Stimulated activated naive B cell treated with anti-CD40 and anti-IgM and Interleukin-4, amounts not matched to agents 10 μg/mL and 1 μg/mL and 100 μg/mL, for 72 hours (primary cell): Measurements from ENCODE around the gene LMF1.

Source experiments
- ATAC-seq, 2 donors: fragments of 150-1000 bp; cut with Tn5 transposase; replicated peaks; 2 replicates each; pipeline ENCODE4 v1.10.0; 2021; ENCODE audit warnings: moderate library complexity in 1 of 2
- DNase-seq: peaks from one replicate; pipeline ENCODE4 v3.0.0; 2021
- H3K27ac Mint-ChIP-seq: one replicate; pipeline ENCODE4 v1.8.0; 2022; ENCODE audit warnings: mild to moderate bottlenecking, mixed read lengths
- H3K27me3 Mint-ChIP-seq, 2 donors: one replicate each; pipeline ENCODE4 v1.8.0; 2022; ENCODE audit warnings: mixed read lengths in 2 of 2
- H3K36me3 Mint-ChIP-seq, 2 donors: one replicate each; pipeline ENCODE4 v1.8.0; 2022; ENCODE audit warnings: mixed read lengths in 2 of 2, mild to moderate bottlenecking in 1 of 2
- H3K4me1 Mint-ChIP-seq, 2 donors: one replicate each; pipeline ENCODE4 v1.8.0; 2022; ENCODE audit warnings: mixed read lengths in 2 of 2, mild to moderate bottlenecking in 1 of 2
- H3K4me3 Mint-ChIP-seq, 2 donors: one replicate each; pipeline ENCODE4 v1.8.0; 2022; ENCODE audit warnings: mild to moderate bottlenecking in 2 of 2, mixed read lengths in 2 of 2, moderate library complexity in 1 of 2
- H3K9me3 Mint-ChIP-seq, 2 donors: one replicate each; pipeline ENCODE4 v1.8.0; 2022; ENCODE audit warnings: mixed read lengths in 2 of 2, mild to moderate bottlenecking in 1 of 2

The LMF1 gene

GRCh38 chr16:1009358-1010150 lies 38.8 kb upstream of the LMF1 start:
- H3K4me3 Mint-ChIP-seq: no peak overlapping the region
- ATAC-seq (no peak), DNase-seq (no peak)
- H3K27ac Mint-ChIP-seq: no peak overlapping the region
- no peaks in the 10 kb centered on the region for H3K36me3 Mint-ChIP-seq
- peaks cover 16 to 22% of the 10 kb centered on the region in 2 donors for H3K27me3 Mint-ChIP-seq
- no peaks in the 10 kb centered on the region for H3K4me1 Mint-ChIP-seq
- H3K9me3 Mint-ChIP-seq: no peaks in the 10 kb centered on the region

- Mint-ChIP-seq H3K27me3 (peaks cover 16 to 22% of the 10 kb centered on the region in 2 donors), H3K4me3 (no peak overlapping the region), H3K27ac (no peak overlapping the region), H3K9me3 (no peaks in the 10 kb centered on the region), H3K4me1 (peaks cover 0 to 4% of the 10 kb centered on the region in 2 donors), H3K36me3 (no peaks in the 10 kb centered on the region)
- ATAC-seq: no peak
- DNase-seq: no peak
These were observed 37.3 kb upstream of the LMF1 start for GRCh38 chr16:1008085-1008484.

DNA sequence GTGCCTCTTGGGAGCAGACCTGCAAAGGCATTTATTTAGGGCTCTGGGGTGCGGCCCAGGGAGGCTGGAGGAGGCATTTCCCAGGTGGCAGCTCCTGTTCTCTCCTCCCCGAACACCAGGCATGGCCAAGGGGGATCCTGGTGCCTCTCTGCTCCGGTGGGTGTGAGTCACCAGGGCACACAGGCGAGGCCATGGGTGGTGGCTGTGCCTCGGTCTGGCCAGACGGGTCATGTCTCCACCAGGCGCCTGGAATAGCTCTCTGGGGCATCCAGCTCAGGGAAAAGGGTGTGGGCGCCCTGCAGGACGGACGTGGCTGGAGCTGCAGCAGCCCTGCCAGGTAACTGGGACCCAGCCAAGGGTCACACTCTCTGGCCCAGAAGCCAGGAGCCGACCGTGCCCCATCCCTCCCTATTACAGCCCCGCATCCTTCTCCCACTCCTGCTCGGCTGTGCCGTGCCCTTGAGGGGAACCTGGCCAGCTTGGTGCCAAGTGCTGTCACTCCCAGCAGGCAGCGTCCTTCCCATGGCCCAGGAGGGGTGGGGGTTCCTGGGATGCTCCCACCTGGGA lies 36.6 kb upstream of the LMF1 start:
- Mint-ChIP-seq H3K27me3 (peaks cover 16 to 22% of the 10 kb centered on the region in 2 donors), H3K4me3 (no peak overlapping the region), H3K36me3 (no peaks in the 10 kb centered on the region), H3K27ac (no peak overlapping the region), H3K9me3 (no peaks in the 10 kb centered on the region), H3K4me1 (peaks cover 0 to 4% of the 10 kb centered on the region in 2 donors)
- no peak for ATAC-seq
- DNase-seq: no peak

DNA sequence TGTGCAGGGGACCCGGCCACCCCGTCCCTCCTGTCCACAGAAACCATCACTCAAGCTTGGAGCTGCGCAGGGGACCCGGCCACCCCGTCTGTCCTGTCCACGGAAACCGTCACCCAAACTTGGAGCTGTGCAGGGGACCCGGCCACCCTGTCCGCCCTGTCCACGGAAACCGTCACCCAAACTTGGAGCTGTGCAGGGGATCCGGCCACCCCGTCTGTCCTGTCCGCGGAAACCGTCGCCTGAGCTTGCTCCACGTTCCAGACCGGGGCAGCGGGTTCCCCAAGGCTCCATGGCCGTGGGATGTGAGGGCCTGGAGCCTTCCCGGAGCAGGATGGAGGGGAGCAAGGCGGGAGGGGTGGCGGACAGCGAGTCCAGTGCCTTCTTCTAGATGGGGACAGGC lies 36.0 kb upstream of the LMF1 start:
- no peak for DNase-seq
- peaks cover 0 to 4% of the 10 kb centered on the region in 2 donors for H3K4me1 Mint-ChIP-seq
- H3K27ac Mint-ChIP-seq: no peak overlapping the region
- H3K27me3 Mint-ChIP-seq: peaks cover 16 to 22% of the 10 kb centered on the region in 2 donors
- H3K9me3 Mint-ChIP-seq: no peaks in the 10 kb centered on the region
- no peak for ATAC-seq
- H3K4me3 Mint-ChIP-seq: no peak overlapping the region
- H3K36me3 Mint-ChIP-seq: no peaks in the 10 kb centered on the region

- Mint-ChIP-seq H3K36me3 (no peaks in the 10 kb centered on the region), H3K4me3 (no peak overlapping the region), H3K27ac (no peak overlapping the region), H3K27me3 (peaks cover 16 to 21% of the 10 kb centered on the region in 2 donors), H3K9me3 (no peaks in the 10 kb centered on the region), H3K4me1 (peaks cover 0 to 4% of the 10 kb centered on the region in 2 donors)
- no peak for DNase-seq
- ATAC-seq: no peak
These were observed 34.5 kb upstream of the LMF1 start for GRCh38 chr16:1005286-1005685.

GRCh38 chr16:1003391-1004347 lies 32.9 kb upstream of the LMF1 start:
- H3K4me1 Mint-ChIP-seq: peaks cover 0 to 4% of the 10 kb centered on the region in 2 donors
- no peaks in the 10 kb centered on the region for H3K9me3 Mint-ChIP-seq
- H3K36me3 Mint-ChIP-seq: no peaks in the 10 kb centered on the region
- no peak overlapping the region for H3K27ac Mint-ChIP-seq
- peaks cover 13 to 17% of the 10 kb centered on the region in 2 donors for H3K27me3 Mint-ChIP-seq
- no peak for DNase-seq
- ATAC-seq: no peak
- no peak overlapping the region for H3K4me3 Mint-ChIP-seq

DNA sequence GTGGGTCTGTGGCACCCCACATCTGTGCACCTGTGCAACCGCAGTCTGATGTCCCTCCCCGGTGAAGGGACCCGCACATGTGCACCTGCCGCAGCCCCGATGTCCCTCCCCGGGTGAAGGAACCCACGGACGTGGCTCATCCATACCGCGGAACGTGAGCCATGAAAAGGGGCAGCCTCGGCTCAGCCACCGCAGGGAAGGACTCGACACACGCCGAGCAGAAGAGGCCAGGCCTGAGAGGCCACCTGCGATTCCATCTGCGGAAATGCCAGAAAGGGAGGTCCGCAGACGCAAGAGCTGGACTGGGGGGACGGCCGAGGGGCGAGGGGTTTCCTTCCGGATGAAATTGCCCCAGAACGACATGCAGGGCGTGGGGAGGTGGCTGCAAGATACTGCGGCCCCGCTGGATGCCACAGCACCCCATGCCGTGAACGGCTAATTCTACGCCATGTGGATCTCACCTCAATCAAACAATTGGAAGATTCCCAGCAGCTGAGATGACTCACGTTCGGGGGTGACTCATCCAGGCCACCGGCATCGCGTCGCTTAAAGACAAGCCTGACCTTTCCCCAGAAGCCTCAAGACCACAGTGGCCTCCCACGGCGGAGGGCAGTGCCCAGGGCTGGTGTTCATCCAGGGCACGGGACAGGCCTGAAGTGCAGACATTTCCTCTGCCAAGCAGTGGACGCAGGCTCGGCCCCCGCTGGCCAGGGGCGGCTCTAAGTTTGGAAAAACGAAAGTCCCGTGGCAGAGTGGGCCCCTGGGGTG lies 31.8 kb upstream of the LMF1 start:
- Mint-ChIP-seq H3K27ac (no peak overlapping the region), H3K4me1 (peaks cover 0 to 4% of the 10 kb centered on the region in 2 donors), H3K9me3 (no peaks in the 10 kb centered on the region), H3K27me3 (peaks cover 20 to 23% of the 10 kb centered on the region in 2 donors), H3K36me3 (no peaks in the 10 kb centered on the region), H3K4me3 (no peak overlapping the region)
- ATAC-seq (peak; percentile 33 to 58), DNase-seq (no peak)

GRCh38 chr16:1001096-1001495 lies 30.3 kb upstream of the LMF1 start:
- peaks cover 0 to 4% of the 10 kb centered on the region in 2 donors for H3K4me1 Mint-ChIP-seq
- H3K4me3 Mint-ChIP-seq: no peak overlapping the region
- H3K27ac Mint-ChIP-seq: no peak overlapping the region
- DNase-seq (no peak), ATAC-seq (no peak)
- H3K27me3 Mint-ChIP-seq: peaks cover 33 to 34% of the 10 kb centered on the region in 2 donors
- H3K36me3 Mint-ChIP-seq: peaks cover 6 to 7% of the 10 kb centered on the region in 2 donors
- peaks cover 3 to 6% of the 10 kb centered on the region in 2 donors for H3K9me3 Mint-ChIP-seq

- Mint-ChIP-seq H3K27me3 (peaks cover 38 to 39% of the 10 kb centered on the region in 2 donors), H3K4me1 (peaks cover 0 to 4% of the 10 kb centered on the region in 2 donors), H3K36me3 (peaks cover 7 to 9% of the 10 kb centered on the region in 2 donors), H3K27ac (no peak overlapping the region), H3K9me3 (peaks cover 6 to 11% of the 10 kb centered on the region in 2 donors), H3K4me3 (no peak overlapping the region)
- DNase-seq: no peak
- ATAC-seq: no peak
These were observed 29.8 kb upstream of the LMF1 start for GRCh38 chr16:1000608-1001007.

- H3K4me3 Mint-ChIP-seq: no peak overlapping the region
- peaks cover 13 to 18% of the 10 kb centered on the region in 2 donors for H3K36me3 Mint-ChIP-seq
- H3K9me3 Mint-ChIP-seq: peaks cover 16 to 20% of the 10 kb centered on the region in 2 donors
- H3K27ac Mint-ChIP-seq: no peak overlapping the region
- peaks cover 47 to 48% of the 10 kb centered on the region in 2 donors for H3K27me3 Mint-ChIP-seq
- DNase-seq (no peak), ATAC-seq (no peak)
- peaks cover 0 to 4% of the 10 kb centered on the region in 2 donors for H3K4me1 Mint-ChIP-seq
These were observed 28.9 kb upstream of the LMF1 start for GRCh38 chr16:999677-1000076.

DNA sequence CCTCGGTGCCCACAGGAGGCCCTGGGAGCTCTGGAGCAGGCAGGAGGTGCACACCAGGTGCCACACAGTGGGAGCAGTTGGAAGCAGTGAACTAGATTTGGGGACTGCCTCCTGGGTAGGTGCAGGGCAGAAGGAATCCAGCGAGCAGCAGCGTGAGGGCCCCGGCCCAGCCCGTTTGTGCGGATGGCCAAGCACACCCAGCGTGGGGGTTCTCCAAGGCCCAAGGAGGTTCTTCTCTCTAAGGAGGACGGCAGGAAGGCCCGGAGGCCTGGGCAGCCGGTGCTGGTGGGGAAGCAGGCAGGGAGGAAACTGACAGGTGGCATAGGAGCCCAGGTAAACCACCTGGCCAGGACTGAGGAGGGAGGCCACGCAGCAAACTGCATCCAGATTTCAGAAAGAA lies 27.8 kb upstream of the LMF1 start:
- Mint-ChIP-seq H3K4me1 (no peaks in the 10 kb centered on the region), H3K4me3 (no peak overlapping the region), H3K27ac (no peak overlapping the region), H3K27me3 (peaks cover 47 to 48% of the 10 kb centered on the region in 2 donors), H3K36me3 (peaks cover 13 to 18% of the 10 kb centered on the region in 2 donors), H3K9me3 (peaks cover 17 to 21% of the 10 kb centered on the region in 2 donors)
- no peak for ATAC-seq
- no peak for DNase-seq

- DNase-seq (no peak), ATAC-seq (no peak)
- peaks cover 13 to 18% of the 10 kb centered on the region in 2 donors for H3K36me3 Mint-ChIP-seq
- no peak overlapping the region for H3K27ac Mint-ChIP-seq
- no peak overlapping the region for H3K4me3 Mint-ChIP-seq
- H3K27me3 Mint-ChIP-seq: peaks cover 47 to 48% of the 10 kb centered on the region in 2 donors
- H3K9me3 Mint-ChIP-seq: peaks cover 17 to 22% of the 10 kb centered on the region in 2 donors
- H3K4me1 Mint-ChIP-seq: no peaks in the 10 kb centered on the region
These were observed 27.4 kb upstream of the LMF1 start for GRCh38 chr16:998211-998610.

DNA sequence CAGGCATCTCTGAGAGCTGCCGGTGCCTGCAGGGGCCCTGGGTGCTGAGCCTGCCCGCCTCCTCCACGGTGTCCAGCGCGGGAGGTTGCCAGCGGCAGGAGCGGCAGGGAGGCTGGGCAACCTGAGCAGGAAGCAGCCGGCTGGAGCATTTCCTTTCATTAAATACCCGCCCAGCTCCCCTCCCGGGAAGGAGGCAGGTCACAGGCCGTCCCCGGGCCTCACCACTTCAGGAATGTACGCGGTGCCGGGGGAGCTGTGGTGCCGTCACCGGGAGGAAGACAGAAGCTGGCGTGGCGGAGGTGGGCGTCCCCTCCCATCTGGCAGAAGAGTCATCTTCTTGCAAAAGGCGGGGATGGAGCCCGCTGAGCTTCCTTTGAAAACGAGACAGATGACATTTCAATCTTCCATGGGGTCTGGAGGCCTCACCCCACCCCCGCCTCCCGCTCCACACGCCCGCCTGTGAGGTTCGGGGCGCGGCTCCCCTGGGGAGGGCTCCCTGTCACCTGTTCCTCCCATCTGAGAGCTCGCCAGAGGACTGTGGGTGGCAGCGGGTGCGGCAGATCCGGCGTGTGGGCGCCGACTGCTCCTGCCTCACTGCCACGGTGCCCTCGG lies 26.8 kb upstream of the LMF1 start:
- peaks cover 13 to 18% of the 10 kb centered on the region in 2 donors for H3K36me3 Mint-ChIP-seq
- ATAC-seq: no peak
- no peak overlapping the region for H3K4me3 Mint-ChIP-seq
- H3K27ac Mint-ChIP-seq: no peak overlapping the region
- H3K4me1 Mint-ChIP-seq: no peaks in the 10 kb centered on the region
- no peak for DNase-seq
- H3K27me3 Mint-ChIP-seq: peaks cover 47 to 48% of the 10 kb centered on the region in 2 donors
- H3K9me3 Mint-ChIP-seq: peaks cover 17 to 23% of the 10 kb centered on the region in 2 donors
